ENCODE measurements around the gene EYS. TPM values are rescaled to one million over a fixed set of nuclear protein-coding genes. Genes with fewer than 3 reads are reported as not detected.
"Not testable (repeated sequence)": the region's sequence is repeated elsewhere in the genome, so short reads cannot be mapped to it uniquely, and the experiment has no call there.

The EYS gene
- total RNA-seq, 2 donors from 2014 or later: not detected

DNA sequence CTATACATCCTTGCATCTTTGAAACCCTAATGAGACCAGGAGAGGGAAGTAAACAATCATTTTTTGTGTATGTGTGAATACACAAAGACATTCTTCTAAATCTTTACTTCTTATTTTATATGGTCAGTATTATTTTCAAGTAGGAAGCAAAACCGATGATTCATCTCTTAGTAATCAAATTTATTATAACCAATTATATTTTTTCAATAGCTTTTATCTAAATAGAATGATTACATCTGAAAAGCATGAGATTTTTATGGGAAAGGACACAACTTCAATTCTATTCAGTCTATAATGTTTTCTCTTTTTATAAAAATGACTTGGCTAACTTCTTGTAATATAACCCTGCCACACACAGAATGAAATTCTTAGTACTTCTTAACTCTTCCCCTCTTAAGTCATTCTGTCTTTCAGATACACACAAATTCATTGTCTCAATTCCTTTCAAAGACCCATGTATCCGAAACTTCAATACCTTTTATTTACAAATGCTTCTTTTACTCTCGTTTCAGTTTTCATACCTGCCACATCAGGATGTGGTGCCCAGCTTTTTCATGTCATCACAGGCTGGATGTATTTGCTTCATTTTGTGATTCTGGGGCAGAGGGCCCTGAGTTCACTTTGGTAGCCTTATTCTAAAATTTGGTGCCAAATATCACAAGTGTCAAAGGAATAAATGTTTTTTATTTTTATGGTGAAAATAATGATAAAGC is 1844.4 kb downstream of the EYS start:
- DNase-seq (no peak), ATAC-seq (no peak)
- no peak overlapping the region for H3K27ac Mint-ChIP-seq
- no peaks in the 10 kb centered on the region for H3K9me3 ChIP-seq (ENCODE audit: control insufficient read depth, low read length, poor library complexity, severe bottlenecking)
- peaks cover 6% of the 10 kb centered on the region for H3K27me3 Mint-ChIP-seq
- no peaks in the 10 kb centered on the region for H3K4me1 Mint-ChIP-seq
- H3K36me3 Mint-ChIP-seq (ENCODE audit: low read depth): no peaks in the 10 kb centered on the region
- H3K4me3 Mint-ChIP-seq: no peak overlapping the region

DNA sequence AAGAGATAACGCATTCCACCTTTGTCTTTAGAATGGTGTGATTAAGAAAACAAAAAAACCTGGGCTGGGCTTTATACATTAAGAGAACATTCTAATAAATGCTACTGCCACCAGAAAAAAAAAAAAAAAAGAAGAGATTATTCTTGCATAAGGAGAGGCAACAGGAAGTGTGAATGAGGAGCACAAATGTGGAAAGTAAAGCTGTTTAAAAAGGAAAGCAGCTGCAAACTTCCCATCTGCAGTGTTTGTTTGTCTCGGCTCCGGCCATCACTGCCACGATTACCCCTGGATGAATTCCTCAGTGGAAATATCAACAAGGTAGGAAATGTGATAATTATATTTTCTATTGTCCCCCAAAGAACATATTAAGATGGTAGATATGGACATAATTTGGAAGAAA is 1847.5 kb downstream of the EYS start:
- ATAC-seq (no peak), DNase-seq (no peak)
- peaks cover under 1% of the 10 kb centered on the region for H3K27me3 Mint-ChIP-seq
- no peak overlapping the region for H3K4me3 Mint-ChIP-seq
- no peaks in the 10 kb centered on the region for H3K9me3 ChIP-seq (ENCODE audit: control insufficient read depth, low read length, poor library complexity, severe bottlenecking)
- H3K4me1 Mint-ChIP-seq: no peaks in the 10 kb centered on the region
- no peaks in the 10 kb centered on the region for H3K36me3 Mint-ChIP-seq (ENCODE audit: low read depth)
- H3K27ac Mint-ChIP-seq: no peak overlapping the region

- no peaks in the 10 kb centered on the region for H3K9me3 ChIP-seq (ENCODE audit: control insufficient read depth, low read length, poor library complexity, severe bottlenecking)
- H3K27me3 Mint-ChIP-seq: no peaks in the 10 kb centered on the region
- ATAC-seq (no peak), DNase-seq (no peak)
- no peak overlapping the region for H3K4me3 Mint-ChIP-seq
- no peak overlapping the region for H3K27ac Mint-ChIP-seq
- no peaks in the 10 kb centered on the region for H3K36me3 Mint-ChIP-seq (ENCODE audit: low read depth)
- no peaks in the 10 kb centered on the region for H3K4me1 Mint-ChIP-seq
Observed at GRCh38 chr6:63858691-63859090, 1848.3 kb downstream of the EYS start.

DNA sequence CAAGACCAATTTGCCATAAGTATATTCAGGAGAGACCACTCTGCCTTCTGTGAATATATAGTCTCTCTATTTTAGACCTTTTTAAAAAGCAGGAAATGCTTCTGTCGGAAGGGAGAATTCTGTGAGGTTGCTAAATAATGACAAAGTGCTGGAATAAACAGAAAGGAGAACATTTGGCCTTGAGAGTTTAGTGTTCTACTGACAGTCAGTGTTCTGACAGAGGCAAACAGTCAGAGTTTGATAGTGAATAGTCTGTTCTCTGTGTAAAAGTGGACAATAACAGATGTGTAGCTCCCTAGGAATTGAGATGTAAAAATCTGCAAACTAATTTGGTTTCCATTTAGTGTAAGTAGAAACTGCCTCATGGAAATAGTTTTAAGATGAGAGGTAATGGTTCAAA is 1850.8 kb downstream of the EYS start:
- H3K9me3 ChIP-seq (ENCODE audit: control insufficient read depth, low read length, poor library complexity, severe bottlenecking): no peaks in the 10 kb centered on the region
- no peak for ATAC-seq
- H3K27ac Mint-ChIP-seq: no peak overlapping the region
- H3K36me3 Mint-ChIP-seq (ENCODE audit: low read depth): no peaks in the 10 kb centered on the region
- H3K27me3 Mint-ChIP-seq: no peaks in the 10 kb centered on the region
- H3K4me3 Mint-ChIP-seq: no peak overlapping the region
- DNase-seq: no peak
- H3K4me1 Mint-ChIP-seq: no peaks in the 10 kb centered on the region

GRCh38 chr6:63844287-63844686 is 1862.7 kb downstream of the EYS start:
- ATAC-seq (no peak), DNase-seq (no peak)
- no peaks in the 10 kb centered on the region for H3K9me3 ChIP-seq (ENCODE audit: control insufficient read depth, low read length, poor library complexity, severe bottlenecking)
- Mint-ChIP-seq H3K4me3 (no peak overlapping the region), H3K27me3 (no peaks in the 10 kb centered on the region), H3K27ac (no peak overlapping the region), H3K36me3 (ENCODE audit: low read depth) (no peaks in the 10 kb centered on the region), H3K4me1 (no peaks in the 10 kb centered on the region)

GRCh38 chr6:63839485-63839884 is 1867.5 kb downstream of the EYS start:
- Mint-ChIP-seq H3K27me3 (no peaks in the 10 kb centered on the region), H3K36me3 (ENCODE audit: low read depth) (no peaks in the 10 kb centered on the region), H3K4me3 (no peak overlapping the region), H3K27ac (no peak overlapping the region), H3K4me1 (no peaks in the 10 kb centered on the region)
- no peak for ATAC-seq
- DNase-seq: no peak
- no peaks in the 10 kb centered on the region for H3K9me3 ChIP-seq (ENCODE audit: control insufficient read depth, low read length, poor library complexity, severe bottlenecking)

- not testable (repeated sequence) for ATAC-seq; H3K4me3 Mint-ChIP-seq; H3K4me1 Mint-ChIP-seq; DNase-seq; H3K36me3 Mint-ChIP-seq (ENCODE audit: low read depth); H3K9me3 ChIP-seq (ENCODE audit: control insufficient read depth, low read length, poor library complexity, severe bottlenecking); H3K27me3 Mint-ChIP-seq; H3K27ac Mint-ChIP-seq
Observed at GRCh38 chr6:63828678-63829077, 1878.3 kb downstream of the EYS start.

GRCh38 chr6:63824722-63825121 is 1882.3 kb downstream of the EYS start:
- DNase-seq (no peak), ATAC-seq (no peak)
- H3K27me3 Mint-ChIP-seq: peaks cover 6% of the 10 kb centered on the region
- peaks cover 3% of the 10 kb centered on the region for H3K36me3 Mint-ChIP-seq (ENCODE audit: low read depth)
- H3K4me1 Mint-ChIP-seq: no peaks in the 10 kb centered on the region
- H3K9me3 ChIP-seq (ENCODE audit: control insufficient read depth, low read length, poor library complexity, severe bottlenecking): no peaks in the 10 kb centered on the region
- no peak overlapping the region for H3K27ac Mint-ChIP-seq
- no peak overlapping the region for H3K4me3 Mint-ChIP-seq

GRCh38 chr6:63821442-63821841 is 1885.6 kb downstream of the EYS start:
- Mint-ChIP-seq H3K27ac (no peak overlapping the region), H3K4me1 (no peaks in the 10 kb centered on the region), H3K27me3 (peaks cover 26% of the 10 kb centered on the region), H3K36me3 (ENCODE audit: low read depth) (peaks cover 2% of the 10 kb centered on the region), H3K4me3 (no peak overlapping the region)
- H3K9me3 ChIP-seq (ENCODE audit: control insufficient read depth, low read length, poor library complexity, severe bottlenecking): no peaks in the 10 kb centered on the region
- DNase-seq: no peak
- ATAC-seq: no peak

- peaks cover 26% of the 10 kb centered on the region for H3K27me3 Mint-ChIP-seq
- H3K9me3 ChIP-seq (ENCODE audit: control insufficient read depth, low read length, poor library complexity, severe bottlenecking): no peaks in the 10 kb centered on the region
- no peak overlapping the region for H3K27ac Mint-ChIP-seq
- no peak overlapping the region for H3K4me3 Mint-ChIP-seq
- peaks cover 2% of the 10 kb centered on the region for H3K36me3 Mint-ChIP-seq (ENCODE audit: low read depth)
- ATAC-seq: no peak
- no peak for DNase-seq
- H3K4me1 Mint-ChIP-seq: no peaks in the 10 kb centered on the region
Observed at GRCh38 chr6:63819831-63820230, 1887.2 kb downstream of the EYS start.

- no peaks in the 10 kb centered on the region for H3K9me3 ChIP-seq (ENCODE audit: control insufficient read depth, low read length, poor library complexity, severe bottlenecking)
- ATAC-seq (no peak), DNase-seq (no peak)
- peaks cover 2% of the 10 kb centered on the region for H3K36me3 Mint-ChIP-seq (ENCODE audit: low read depth)
- no peaks in the 10 kb centered on the region for H3K4me1 Mint-ChIP-seq
- peaks cover 26% of the 10 kb centered on the region for H3K27me3 Mint-ChIP-seq
- H3K27ac Mint-ChIP-seq: no peak overlapping the region
- no peak overlapping the region for H3K4me3 Mint-ChIP-seq
Observed at GRCh38 chr6:63817492-63818050, 1889.5 kb downstream of the EYS start.

- H3K4me1 Mint-ChIP-seq: no peaks in the 10 kb centered on the region
Observed at GRCh38 chr6:63816982-63817436, 1890.0 kb downstream of the EYS start.

GRCh38 chr6:63816401-63816981 is 1890.5 kb downstream of the EYS start:
- H3K27ac Mint-ChIP-seq: no peak overlapping the region
- H3K9me3 ChIP-seq (ENCODE audit: control insufficient read depth, low read length, poor library complexity, severe bottlenecking): no peaks in the 10 kb centered on the region
- H3K36me3 Mint-ChIP-seq (ENCODE audit: low read depth): peaks cover 2% of the 10 kb centered on the region
- no peaks in the 10 kb centered on the region for H3K4me1 Mint-ChIP-seq
- peaks cover 31% of the 10 kb centered on the region for H3K27me3 Mint-ChIP-seq
- ATAC-seq (no peak), DNase-seq (no peak)
- H3K4me3 Mint-ChIP-seq: no peak overlapping the region

More at GRCh38 chr6:63816982-63817436, 1890.0 kb downstream of the EYS start:
- no peaks in the 10 kb centered on the region for H3K9me3 ChIP-seq (ENCODE audit: control insufficient read depth, low read length, poor library complexity, severe bottlenecking)
- ATAC-seq (no peak), DNase-seq (no peak)
- peaks cover 30% of the 10 kb centered on the region for H3K27me3 Mint-ChIP-seq
- H3K4me3 Mint-ChIP-seq: no peak overlapping the region
- peaks cover 2% of the 10 kb centered on the region for H3K36me3 Mint-ChIP-seq (ENCODE audit: low read depth)
- no peak overlapping the region for H3K27ac Mint-ChIP-seq

DNA sequence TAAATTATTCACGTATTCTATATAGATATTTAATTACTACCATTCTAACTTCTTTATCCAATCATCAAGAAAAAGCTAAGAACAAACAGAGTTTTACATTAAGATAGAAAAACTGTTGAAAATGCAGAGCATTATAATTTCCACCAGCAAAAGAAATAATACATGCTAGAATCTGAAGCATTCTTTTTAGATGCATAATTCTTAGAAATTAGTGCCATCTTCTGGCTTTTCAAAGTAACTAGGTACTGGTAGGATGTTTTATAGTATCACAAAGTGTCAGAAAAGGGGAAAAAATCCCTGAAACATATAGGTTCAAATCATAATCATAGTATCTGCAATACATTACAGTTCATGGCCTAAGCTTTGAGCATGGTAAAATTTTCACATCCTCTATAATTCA is 1892.6 kb downstream of the EYS start:
- Mint-ChIP-seq H3K27me3 (peaks cover 37% of the 10 kb centered on the region), H3K4me1 (no peaks in the 10 kb centered on the region), H3K4me3 (no peak overlapping the region), H3K27ac (no peak overlapping the region), H3K36me3 (ENCODE audit: low read depth) (peaks cover 2% of the 10 kb centered on the region)
- ATAC-seq (no peak), DNase-seq (no peak)
- H3K9me3 ChIP-seq (ENCODE audit: control insufficient read depth, low read length, poor library complexity, severe bottlenecking): no peaks in the 10 kb centered on the region
